Effector CD8-positive, alpha-beta T cell (primary cell): ENCODE measurements around the gene ALG11.
"Not testable (repeated sequence)": the region's sequence is repeated elsewhere in the genome, so short reads cannot be mapped to it uniquely, and the experiment has no call there.

ENCODE experiments used
- DNase-seq: peaks from one replicate; lab custom pipeline; 2025; lab: John Stamatoyannopoulos, UW

ALG11 gene

DNA sequence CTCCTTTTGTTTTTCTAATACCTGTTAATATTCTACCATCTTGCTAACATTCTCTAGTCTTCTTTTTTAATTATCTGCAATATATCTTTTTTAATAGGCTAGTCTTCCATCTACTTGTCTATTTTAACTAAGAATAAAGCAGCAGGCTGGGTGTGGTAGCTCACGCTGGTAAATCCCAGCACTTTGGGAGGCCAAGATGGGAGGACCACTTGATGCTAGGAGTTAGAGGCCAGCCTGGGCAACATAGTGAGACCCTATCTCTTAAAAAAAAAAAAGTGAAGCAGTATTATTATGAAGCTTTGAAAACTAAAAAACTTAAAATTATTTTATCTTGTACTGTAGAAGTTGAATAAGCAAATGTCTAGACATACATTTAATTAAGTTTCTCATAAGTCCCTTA lies 15.6 kb downstream of the ALG11 start:
- DNase-seq: no peak

DNA sequence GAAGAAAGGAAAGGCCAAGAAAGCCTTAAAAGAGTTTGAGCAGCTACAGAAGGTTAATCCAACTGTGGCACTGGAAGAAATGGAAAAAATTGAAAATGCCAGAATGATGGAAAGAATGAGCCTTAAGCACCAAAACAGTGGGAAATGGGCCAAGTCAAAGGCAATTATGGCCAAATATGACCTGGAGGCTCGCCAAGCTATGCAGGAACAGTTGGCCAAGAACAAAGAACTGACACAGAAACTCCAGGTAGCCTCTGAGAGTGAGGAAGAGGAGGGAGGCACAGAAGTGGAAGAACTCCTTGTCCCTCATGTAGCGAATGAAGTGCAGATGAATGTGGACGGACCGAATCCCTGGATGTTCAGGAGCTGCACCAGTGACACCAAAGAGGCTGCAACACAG lies 17.4 kb downstream of the ALG11 start:
- no peak for DNase-seq

DNA sequence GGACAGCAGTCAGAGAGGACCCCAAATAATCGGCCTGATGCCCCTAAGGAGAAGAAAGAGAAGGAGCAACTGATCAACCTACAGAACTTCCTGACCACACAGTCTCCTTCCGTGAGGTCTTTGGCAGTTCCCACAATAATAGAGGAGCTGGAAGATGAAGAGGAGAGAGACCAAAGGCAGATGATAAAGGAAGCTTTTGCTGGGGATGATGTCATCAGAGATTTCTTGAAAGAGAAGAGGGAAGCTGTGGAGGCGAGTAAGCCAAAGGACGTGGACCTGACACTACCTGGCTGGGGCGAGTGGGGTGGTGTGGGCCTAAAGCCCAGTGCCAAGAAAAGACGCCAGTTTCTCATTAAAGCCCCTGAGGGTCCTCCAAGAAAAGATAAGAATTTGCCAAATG lies 18.2 kb downstream of the ALG11 start:
- not testable (repeated sequence) for DNase-seq

DNA sequence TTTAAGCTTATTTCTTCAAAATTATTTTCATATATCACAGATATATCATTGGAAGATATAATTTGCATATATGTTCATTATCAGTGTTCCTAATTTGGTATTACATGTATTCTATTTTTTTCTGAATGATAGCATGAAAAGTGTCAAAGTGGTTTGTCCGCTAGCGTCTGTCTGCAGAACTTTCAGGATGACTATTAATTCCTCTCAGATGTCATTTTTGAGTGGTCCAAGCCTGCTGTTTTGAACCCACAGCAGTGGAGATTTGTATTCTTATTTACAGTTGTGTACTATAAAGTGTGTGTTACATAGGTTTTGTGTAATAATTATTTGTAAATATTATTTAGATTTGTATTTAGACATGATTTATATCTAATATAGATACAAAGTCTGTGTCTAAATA lies 20.8 kb downstream of the ALG11 start:
- DNase-seq: no peak

DNA sequence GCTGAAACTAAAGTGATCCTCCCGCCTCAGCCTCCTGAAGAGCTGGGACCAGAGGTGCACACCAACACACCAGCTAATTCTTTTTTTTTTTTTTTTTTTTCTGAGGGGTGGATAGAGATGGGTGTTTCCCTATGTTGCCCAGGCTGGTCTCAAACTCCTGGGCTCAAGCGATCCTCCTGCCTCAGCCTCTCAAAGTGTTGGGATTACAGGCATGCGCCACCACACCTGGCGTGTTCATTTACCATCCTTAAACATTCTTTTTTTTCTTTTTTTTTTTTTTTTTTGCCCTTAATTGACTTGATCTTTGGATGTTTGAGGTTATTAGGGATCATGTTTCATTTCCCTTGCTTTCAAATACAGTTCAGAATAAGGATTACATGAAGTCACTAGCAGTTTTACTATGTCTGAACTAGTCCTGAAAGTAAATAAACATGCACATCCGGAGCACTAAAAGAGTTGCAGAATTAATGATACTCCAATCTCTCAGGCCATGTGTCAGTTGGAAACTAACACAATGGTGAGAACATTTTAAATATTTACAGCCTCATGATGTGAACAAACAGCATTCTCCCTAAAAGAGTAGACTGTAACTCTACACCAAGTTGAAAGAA lies 22.5 kb downstream of the ALG11 start:
- DNase-seq: no peak

DNA sequence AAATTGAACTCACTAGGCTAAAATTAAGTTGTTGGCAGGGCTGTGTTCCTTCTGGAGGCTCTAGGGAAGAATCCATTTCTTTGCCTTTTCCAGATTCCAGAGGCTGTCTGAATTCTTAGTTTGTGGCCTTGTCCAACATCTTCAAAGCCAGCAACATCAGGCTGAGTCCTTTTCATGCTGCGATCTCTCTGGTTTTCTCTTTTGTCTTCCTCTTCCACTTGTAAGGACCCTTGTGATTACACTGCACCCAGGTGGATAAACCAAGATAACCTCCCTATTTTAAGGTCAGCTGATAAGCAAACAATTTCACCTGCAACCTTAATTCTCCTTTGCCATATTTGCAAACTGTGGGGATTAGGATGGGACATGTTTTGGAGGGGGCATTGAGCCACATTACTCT lies 23.8 kb downstream of the ALG11 start:
- DNase-seq: no peak

DNA sequence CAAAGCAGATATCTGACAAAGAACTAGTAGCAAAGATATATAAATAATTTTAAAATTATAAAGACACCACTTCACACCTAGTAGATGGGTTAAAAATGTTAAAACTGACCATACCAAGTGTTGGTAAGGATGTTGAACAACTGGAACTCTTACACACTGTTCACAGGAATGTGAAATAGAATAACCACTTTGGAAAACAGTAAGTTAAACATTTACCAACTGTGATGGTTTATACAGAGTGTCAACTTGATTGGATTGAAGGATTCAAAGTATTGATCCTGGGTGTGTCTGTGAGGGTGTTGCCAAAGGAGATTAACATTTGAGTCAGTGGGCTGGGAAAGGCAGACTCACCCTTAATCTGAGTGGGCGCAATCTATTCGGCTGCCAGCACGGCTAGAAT lies 31.5 kb downstream of the ALG11 start:
- no peak for DNase-seq

DNA sequence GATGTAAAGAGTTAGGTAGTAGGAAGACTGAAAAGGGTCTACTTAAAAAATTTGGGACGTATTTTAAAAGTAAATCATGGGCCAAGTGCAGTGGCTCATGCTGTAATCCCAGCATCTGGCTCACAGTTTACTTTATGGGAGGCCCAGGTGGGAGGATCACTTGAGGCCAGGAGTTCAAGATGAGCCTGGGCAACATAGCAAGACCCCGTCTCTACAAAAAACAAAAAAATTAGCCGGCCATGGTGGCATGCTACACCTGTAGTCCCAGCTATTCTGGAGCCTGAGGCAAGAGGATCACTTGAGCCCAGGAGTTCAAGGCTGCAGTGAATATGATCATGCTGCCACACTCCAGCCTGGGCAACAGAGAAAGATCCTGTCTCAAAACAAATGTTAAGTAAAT lies 35.3 kb downstream of the ALG11 start:
- no peak for DNase-seq

DNA sequence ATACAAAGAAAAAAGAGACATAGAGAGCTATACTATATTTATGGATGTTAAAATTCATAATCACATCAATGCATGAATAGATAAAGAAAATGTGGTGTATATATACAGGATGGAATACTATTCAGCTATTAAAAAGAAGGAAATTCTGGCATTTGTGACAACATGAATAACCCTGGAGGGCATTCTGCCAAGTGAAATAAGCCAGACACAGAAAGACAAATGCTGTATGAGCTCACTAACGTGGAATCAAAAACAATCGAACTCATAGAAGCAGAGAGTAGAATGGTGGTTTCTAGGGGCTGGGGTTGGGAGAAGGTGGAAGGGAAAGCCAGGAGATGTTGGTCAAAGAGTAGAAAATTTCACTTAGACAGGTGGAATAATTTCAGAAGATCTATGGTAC lies 36.3 kb downstream of the ALG11 start:
- DNase-seq: no peak

DNA sequence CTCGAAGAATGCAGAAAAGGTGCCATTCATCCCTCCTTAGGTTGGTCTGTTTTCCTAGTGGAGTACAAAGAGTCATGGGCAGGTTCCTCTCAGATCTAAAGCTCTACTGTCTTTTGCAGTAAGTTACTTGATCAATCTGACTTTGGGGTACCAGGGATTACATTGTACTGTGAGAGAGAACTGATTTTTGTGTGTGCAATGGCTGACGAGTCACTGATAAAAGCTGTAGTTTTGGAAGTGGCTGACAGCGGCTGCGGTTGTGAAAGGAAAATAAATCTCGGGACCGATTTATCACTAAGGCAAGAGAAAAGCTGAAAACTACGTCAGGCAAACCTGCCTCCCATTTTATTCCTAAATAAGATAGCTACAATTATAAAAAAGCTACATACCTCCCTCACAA lies 39.2 kb downstream of the ALG11 start:
- DNase-seq: no peak

DNA sequence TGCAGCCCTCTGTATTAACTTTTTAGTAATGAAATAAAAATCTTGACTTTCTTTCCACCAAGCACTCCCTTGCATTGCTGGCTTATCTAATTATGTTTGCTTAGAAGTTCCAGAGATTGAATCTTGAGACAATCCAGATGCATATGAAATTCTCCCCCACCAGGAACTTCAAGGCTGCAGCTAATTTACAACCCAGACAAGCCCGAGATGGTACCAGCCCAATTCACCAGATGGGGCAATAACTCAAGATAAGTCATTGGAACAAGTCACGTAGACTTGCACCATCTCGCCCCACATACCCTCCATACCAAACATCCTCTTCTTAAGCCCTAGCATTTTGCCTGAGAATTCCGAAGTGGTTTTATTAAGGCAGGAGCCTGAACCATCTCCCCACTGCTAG lies 41.3 kb downstream of the ALG11 start:
- no peak for DNase-seq

DNA sequence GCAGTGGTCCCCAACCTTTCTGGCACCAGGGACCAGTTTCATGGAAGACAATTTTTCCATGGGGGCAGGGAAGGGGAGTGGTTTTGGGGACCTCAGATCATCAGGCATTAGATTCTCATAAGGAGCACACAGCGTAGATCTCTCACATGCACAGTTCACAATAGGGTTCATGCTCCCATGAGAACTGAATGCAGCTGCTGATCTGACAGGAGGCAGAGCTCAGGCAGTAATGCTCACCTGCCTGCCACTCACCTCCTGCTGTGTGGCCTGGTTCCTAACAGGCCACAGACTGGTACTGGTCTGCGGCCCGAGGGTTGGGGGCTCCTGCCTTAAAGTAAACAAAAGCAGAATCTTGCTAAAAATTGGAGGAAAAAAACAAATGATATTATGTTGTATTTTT lies 48.9 kb downstream of the ALG11 start:
- DNase-seq: not testable (repeated sequence)

DNA sequence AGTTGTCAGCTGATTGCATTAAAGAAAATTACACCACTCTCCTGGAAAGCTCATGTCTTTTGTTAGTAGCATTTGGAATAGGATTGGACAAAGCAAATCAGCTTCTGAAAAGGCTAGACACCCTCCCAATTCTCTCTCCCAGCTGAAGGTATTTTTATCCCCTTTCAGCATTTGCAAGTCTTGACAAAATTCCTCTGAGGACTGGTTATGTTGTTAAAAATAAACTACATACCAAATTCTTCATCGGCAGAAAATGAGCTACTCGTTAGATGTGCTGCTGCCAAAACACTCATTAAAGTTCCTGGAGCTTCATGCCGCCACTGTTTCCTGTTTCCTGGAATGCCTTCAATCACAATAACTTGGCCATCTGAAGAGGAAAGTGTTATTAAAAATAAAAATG lies 49.4 kb downstream of the ALG11 start:
- DNase-seq: no peak

DNA sequence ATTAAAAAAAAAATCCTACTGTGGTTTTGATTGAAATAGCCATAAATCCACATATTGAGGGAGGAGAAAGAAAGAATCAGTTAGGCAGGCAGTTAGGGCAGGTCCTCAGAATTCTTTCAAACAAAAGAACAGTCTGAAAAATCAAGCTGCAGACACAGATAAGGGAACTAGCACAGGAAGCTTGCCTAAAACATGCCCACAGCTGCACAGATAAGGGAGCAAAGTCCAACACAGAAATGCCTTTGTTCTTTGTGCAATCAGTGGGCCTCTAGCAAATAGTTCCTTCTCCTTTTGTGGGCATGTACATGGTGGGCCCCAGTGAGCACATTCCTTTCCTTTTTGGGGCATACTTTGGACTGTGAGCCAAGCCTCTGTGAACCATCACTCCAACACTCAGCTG lies 55.0 kb downstream of the ALG11 start:
- DNase-seq: no peak

DNA sequence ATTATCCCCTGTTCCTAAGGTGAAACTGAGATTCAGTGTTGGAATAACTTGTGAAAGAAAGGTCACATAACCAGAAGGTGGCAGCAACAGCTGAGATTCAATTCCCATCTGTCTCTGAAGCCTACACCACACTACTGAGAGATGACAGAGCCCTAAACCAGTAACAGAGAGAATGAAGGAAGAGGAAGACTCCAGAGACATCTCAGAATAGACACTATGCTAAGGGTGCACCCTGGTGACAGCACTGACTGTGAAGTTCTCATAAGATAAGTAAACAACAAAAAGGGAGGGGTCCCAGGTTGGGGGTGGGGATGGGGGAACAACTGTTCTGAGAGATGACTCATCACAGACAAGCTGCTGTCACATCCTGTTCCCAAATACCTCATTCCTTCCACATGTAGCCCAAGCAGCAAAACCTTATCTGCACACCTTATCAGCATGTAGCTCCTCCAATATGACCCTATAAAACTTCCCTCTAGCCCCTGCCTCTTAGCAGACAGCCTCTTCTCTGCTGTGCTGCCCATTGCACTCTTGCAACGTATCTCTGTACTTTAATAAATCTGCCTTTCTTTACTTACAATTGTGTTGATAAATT lies 58.8 kb downstream of the ALG11 start:
- DNase-seq: no peak
